Measurements from ENCODE around the gene MYBL2. TPM values are rescaled to one million over a fixed set of nuclear protein-coding genes. Genes with fewer than 3 reads are reported as not detected.

The MYBL2 gene
- total RNA-seq, 2 experiments from 2014 or later: 80.3 to 81.3 TPM

- Mint-ChIP-seq H3K4me1 (ENCODE audit: low read depth) (peaks cover 6% of the 10 kb centered on the region), H3K36me3 (no peaks in the 10 kb centered on the region), H3K27me3 (no peaks in the 10 kb centered on the region), H3K27ac (no peak overlapping the region), H3K9me3 (no peaks in the 10 kb centered on the region), H3K4me3 (no peak overlapping the region)
- POLR2A ChIA-PET: interaction anchor here (0.6 kb wide), 1 partner anchor 266 kb away, joined by 3 read pairs; no protein-coding TSS in a partner anchor
- intact Hi-C loops (cut with micrococcal nuclease): no loop called here
- no peak for DNase-seq
- CTCF ChIA-PET: interaction anchor here (0.7 kb wide), 1 partner anchor 11 kb away, joined by 5 read pairs; no protein-coding TSS in a partner anchor
Measured at GRCh38 chr20:43761386-43762340, 94.7 kb downstream of the MYBL2 start.

GRCh38 chr20:43762911-43763310 lies 96.0 kb downstream of the MYBL2 start:
- Mint-ChIP-seq H3K36me3 (no peaks in the 10 kb centered on the region), H3K27ac (no peak overlapping the region), H3K27me3 (peaks cover 5% of the 10 kb centered on the region), H3K9me3 (no peaks in the 10 kb centered on the region), H3K4me1 (ENCODE audit: low read depth) (peaks cover 3% of the 10 kb centered on the region), H3K4me3 (no peak overlapping the region)
- DNase-seq: no peak
- intact Hi-C loops (cut with micrococcal nuclease): no loop called here
- POLR2A ChIA-PET: no interaction called here
- CTCF ChIA-PET: no interaction called here

- POLR2A ChIA-PET: no interaction called here
Measured at GRCh38 chr20:43765916-43766315, 99.0 kb downstream of the MYBL2 start.

More at GRCh38 chr20:43765916-43766315, 99.0 kb downstream of the MYBL2 start:
- no peak for DNase-seq
- Mint-ChIP-seq H3K9me3 (no peaks in the 10 kb centered on the region), H3K4me3 (no peak overlapping the region), H3K36me3 (no peaks in the 10 kb centered on the region), H3K27me3 (peaks cover 10% of the 10 kb centered on the region), H3K4me1 (ENCODE audit: low read depth) (no peaks in the 10 kb centered on the region), H3K27ac (no peak overlapping the region)
- CTCF ChIA-PET: no interaction called here
- intact Hi-C loops (cut with micrococcal nuclease): no loop called here

Other genes with a start within 250 kb of the MYBL2 start
- gene SRSF6, start 209.2 kb upstream of the MYBL2 start, total RNA-seq: 10 to 100 TPM; 92.9 to 96.8 TPM
- 1 to 10 TPM; 6.5 to 7.7 TPM for gene L3MBTL1, start 159.4 kb upstream of the MYBL2 start, total RNA-seq
- under 1 TPM; 0.62 to 0.87 TPM for gene SGK2, start 108.1 kb upstream of the MYBL2 start, total RNA-seq
- 10 to 100 TPM; 15.3 to 17.0 TPM for gene IFT52, start 76.2 kb upstream of the MYBL2 start, total RNA-seq
- not detected for gene GTSF1L, start 59.9 kb downstream of the MYBL2 start, total RNA-seq
- gene TOX2, start 247.7 kb downstream of the MYBL2 start, total RNA-seq: 1 to 10 TPM; 2.2 to 2.5 TPM

All from activated CD4-positive, alpha-beta memory T cell treated with anti-CD3 and anti-CD28 coated beads for 36 hours (primary cell).